C1 segment of cervical spinal cord (tissue), 14 donors: ENCODE results near the gene RBM4.
A peak's percentile ranks its signal among the peaks of the same experiment; 100 is the strongest.
"Not testable (repeated sequence)": the region's sequence is repeated elsewhere in the genome, so short reads cannot be mapped to it uniquely, and the experiment has no call there.

Experiments used
- DNase-seq, 14 donors: peaks; one replicate each; lab custom pipeline; 2025; lab: John Stamatoyannopoulos, UW

Gene RBM4, protein sequence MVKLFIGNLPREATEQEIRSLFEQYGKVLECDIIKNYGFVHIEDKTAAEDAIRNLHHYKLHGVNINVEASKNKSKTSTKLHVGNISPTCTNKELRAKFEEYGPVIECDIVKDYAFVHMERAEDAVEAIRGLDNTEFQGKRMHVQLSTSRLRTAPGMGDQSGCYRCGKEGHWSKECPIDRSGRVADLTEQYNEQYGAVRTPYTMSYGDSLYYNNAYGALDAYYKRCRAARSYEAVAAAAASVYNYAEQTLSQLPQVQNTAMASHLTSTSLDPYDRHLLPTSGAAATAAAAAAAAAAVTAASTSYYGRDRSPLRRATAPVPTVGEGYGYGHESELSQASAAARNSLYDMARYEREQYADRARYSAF

DNA sequence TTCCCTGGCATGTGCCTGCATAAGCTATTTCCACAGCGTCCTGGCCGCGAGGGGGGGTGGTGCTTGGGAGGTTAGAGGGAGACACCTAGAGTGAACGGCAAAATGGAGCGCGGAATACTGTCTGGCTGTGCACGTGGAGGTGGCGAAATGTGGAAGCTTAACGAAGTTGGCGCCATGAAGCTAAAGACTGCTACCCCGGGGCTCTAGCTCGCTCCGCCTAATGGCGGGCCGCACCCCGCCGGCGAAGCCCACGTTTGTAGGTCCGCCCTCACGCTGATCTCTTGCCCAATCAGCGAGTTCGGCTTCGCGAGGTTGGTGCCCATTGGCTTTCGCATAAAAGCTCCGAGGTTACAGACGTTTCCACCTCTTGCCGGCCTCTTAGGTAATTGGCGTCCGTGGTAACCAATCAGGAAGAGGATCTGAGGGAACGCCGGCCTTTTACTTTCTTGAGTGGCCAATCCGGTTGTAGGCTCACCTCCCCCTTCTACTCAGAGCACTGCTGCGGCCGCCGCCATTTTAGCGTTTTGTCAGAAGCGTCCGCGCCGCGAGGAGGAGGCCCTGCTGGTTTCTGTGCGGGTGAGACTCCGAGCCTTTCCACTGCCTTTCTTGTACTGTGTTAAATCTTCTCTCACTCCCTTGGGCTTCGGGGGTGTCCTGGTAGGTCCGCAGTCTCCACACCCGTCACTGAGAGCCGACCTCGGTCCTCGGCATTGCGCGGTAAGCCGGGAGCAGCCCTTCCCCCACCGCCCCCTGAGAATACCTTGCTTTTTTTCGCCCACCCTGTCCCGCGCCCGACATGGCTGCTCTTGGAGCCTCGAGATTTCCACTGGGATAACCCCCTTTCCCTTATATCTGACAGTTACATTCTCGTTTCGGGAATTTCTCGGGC is at the start of gene RBM4:
Gene RBM4, plus strand, starts transcription at position 527 of the 889 bp plus-strand sequence. CDS start 1,009 bp downstream, outside the sequence.
- DNase-seq: peak; percentile 85 to 99 (median 96)

DNA sequence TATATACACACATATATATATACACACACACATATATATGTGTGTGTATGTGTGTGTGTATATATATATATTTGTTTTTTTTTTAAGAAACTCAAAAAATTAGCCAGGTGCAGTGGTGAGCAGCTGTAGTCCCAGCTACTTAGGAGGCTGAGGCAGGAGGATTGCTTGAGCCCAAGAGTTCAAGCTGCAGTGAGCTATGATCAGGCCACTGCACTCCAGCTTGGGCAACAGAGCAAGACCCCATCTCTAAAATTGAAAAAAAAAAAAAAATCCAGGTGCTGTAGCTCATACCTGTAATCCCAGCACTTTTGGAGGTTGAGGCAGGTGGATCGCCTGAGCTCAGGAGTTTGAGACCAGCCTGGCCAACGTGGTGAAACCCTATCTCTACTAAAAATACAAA is 49.2 kb upstream of the RBM4 start:
- DNase-seq: not testable (repeated sequence)

DNA sequence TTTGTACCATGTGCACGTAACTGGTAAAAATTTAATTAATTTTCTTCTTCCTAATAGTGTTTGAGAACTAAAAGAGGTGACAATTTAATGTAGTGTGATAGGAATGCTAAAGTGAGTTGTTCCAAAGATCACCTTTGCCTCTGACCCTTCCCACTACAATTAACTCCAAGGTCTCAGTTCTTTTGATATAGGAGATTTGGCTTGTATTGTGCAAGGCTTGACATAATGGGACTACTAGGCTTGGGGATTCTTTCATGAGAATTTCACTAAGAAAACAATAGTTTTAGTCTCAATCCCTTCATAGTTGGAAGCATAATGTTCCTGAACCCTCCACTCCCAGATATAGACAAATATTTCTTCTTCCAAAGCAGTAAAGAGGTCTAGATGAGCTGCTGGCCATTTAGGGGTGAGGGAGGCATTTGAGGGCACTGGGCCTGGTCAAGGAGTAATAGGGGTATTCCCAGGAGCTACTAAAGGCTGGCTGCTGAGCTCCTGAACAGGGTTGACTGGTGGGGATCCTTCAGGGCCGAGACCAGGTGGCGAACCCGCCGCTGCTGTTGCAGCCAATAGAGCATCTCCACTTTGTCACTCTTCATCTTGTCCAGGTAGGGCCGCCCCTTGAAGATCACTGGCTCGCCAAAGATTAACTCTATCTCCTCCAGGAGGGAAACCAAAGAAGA is 48.4 kb upstream of the RBM4 start:
- no peak for DNase-seq

DNA sequence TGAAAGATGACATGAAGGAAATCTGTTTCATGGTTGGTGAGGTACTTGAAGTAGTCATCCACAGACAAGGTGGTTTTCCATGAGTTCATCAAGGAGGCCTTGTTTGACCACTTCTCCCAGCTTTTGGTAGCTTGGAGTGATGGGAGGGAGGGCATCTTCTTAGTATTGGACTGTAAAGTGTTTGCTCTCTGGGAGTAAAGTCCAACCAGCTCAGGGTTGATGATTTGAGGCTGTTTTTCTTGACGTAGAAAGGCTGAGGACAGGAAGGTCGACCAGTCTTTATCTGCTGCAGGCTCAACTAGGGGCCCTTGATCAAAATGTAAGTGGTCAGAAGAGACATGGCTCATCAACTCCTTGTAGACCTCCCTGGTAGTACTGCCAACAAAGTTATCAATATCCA is 47.3 kb upstream of the RBM4 start:
- DNase-seq: no peak

DNA sequence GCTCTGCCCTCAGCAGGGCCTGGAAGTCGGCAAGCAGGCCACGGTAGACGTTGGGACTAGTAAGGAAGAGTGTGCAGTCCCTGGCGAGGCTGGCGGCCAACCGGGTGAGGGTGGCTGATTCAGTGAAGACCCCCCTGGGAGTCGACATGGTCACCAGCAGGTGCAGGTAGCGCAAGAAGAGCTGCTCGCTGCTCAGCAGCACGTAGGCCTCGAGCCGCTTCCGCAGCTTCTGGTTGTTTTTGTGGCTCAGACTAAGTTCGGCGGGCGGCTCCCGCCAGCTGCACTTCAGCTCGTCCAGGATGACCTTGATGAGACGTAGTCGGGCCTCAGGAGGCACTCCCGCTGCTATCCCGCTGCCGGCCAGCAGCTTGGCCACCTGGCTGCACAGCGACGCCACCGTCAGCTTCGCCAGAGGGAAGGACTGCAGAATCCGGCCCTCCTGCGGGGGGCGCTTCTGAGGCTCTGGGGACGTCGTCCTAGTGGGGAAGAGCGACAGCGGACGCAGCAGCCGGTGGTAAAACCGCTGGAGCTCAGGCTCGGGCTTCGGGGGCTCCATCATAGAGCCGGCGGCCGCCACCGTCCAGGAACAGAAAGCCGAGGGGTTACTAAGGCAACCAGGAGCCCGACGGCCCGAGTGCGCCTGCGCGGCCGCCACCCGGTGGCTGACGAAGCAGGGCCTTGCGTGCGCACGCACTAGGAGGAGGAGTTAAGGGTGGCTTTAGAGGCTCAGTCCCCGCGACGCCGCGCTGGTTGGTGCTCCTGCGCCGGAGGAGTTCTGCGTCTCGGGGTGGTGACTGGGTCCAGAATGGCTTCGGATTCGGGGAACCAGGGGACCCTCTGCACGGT is 45.8 kb upstream of the RBM4 start, which contains the start of the genes CCDC87 and CCS:
Gene CCDC87, minus strand, starts transcription at position 607 of the 846 bp plus-strand sequence. Its CDS starts 48 bp downstream, at position 559.
Gene CCS, plus strand, starts transcription at position 729 of the 846 bp plus-strand sequence. Its CDS starts 77 bp downstream, at position 806.
- DNase-seq: peak; percentile 65 to 97 (median 90)

DNA sequence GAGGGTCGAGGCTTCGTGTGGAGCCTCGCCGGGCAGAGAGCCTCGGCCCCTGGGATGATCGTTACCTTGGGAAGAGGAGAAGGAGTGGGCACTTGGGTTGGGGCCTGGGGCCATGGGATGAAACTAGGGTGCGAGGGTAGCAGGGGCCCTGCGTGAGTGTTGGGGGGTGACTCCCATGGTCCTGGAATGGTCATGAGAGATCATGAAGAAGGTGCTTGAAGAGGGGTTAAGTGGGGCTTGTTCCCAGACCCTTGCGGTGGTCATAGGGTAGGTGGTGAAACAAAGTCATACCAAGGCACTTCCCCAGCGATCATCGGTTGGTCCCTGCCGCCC is 45.2 kb upstream of the RBM4 start:
- DNase-seq: no peak

DNA sequence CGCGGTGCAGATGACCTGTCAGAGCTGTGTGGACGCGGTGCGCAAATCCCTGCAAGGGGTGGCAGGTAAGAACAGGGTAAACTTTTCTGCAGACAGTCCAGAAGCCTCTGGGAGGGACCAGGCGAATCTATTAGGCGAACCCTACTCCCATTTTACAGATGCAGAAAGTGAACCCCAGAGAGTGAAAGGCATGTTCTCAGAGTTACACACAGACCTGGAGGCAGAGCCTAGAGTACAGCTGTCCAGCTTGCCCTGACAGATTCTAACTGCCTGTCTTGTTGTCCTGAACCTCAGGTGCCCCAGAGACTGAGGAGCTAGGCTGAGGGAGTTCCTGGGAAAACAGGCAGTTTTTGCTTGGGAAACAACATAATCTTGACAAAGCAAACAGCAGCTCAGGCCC is 44.9 kb upstream of the RBM4 start:
- no peak for DNase-seq

DNA sequence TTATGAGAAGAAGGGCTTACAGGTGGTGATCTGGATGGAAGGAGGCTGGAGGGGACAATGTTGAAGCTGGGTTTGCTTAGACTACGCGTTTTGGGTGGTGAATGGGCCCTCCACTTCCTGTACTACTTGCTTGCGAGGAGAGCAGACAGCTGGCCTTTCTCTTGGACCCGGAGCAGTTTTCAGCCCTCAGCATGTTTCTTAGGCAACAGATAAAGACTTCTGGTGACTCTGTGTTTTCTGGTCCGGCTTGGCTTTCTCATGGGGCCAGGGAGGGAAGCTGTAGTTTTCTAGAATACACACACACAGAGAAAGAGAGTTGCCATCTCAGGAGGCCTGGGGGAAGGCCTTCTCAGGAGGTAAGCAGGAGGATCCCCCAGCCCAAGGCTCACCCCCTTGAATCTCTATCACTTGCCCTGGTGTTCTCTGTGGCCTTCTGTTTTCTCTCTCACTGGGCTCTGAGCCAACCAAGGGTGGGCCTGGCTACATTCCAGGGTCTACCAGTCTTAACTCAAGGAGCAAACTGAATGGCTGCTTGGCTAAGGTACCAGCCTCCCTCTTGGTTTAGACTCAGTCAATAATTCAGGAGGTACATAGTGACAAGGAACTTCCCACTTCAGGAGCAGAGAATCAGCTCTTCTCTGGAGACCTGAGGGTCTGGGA is 43.1 kb upstream of the RBM4 start:
- peak in 6 of 14 donors; percentile 9 to 70 (median 18) for DNase-seq

DNA sequence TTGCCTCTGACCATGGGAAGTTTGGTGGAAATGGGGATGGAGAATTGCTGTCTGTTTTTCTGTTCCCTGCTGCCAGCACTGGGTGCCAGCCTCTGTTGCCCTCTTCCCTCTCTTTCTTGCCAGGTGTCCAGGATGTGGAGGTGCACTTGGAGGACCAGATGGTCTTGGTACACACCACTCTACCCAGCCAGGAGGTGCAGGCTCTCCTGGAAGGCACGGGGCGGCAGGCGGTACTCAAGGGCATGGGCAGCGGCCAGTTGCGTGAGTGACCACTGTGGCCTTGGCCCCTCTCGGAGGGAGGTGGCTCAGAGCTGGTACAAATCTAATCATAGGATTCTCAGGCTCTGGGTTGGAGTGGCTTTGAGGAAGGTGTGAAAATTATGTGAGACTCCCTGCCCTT is 39.5 kb upstream of the RBM4 start:
- peak in 1 of 14 donors; percentile 59 for DNase-seq

DNA sequence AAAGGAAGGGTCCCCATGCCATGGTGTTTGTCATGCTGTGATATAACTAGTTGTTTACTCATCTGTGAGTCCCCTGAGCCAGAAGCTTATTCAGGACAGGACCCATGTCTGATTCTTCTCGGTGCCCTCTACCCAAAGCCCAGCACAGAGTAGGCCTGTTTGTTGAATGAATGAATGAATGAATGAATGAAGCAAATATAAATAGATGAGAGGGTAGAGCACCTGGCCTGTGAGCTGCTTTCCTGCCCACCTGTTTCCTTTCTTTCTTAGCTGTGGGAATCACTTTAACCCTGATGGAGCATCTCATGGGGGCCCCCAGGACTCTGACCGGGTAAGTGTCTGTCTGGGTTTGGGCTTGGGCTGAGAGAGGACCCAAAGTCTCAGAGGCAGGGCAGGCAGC is 38.3 kb upstream of the RBM4 start:
- DNase-seq: no peak

DNA sequence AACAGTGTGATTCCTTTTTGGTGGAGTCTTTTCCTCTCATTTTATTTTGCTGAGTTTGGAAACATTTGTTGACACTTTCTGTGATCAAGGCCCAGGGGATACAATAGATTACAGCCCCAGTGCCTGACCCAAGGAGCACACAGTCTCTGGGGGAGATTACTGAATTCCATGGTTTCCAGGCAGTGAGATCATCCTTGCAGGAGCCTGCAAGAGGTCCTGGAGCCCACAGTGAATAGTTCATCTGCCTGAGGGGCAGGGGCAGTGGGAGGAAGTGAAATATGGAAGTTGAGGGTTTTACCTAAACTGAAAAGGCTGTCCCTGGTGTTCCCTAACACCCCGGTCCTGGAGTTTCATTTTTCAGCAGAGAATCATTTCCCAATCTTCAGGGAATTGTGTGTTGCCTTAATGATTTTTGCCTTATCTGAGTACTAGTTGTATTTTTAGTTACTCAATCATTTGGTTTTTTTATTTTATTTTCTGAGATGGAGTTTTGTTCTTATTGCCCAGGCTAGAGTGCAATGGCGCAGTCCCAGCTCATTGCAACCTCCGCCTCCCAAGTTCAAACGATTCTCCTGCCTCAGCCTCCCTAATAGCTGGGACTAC is 37.8 kb upstream of the RBM4 start:
- no peak for DNase-seq

DNA sequence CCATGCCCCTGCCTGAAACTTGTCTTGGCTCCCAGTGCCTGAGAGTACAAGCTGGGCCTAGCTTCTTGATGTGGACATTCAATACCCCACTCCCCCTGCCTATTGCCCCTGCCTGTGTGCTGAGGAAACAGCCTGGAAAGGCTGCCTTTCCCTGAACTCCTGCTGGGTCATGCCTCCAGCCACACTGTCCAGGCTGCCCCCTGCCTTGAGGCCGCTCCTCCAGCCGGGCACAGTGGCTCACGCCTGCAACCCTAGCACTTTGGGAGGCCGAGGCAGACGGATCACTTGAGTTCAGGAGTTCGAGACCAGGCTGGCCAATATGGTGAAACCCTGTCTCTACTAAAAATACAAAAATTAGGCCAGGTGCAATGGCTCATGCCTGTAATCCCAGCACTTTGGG is 35.4 kb upstream of the RBM4 start:
- no peak for DNase-seq

DNA sequence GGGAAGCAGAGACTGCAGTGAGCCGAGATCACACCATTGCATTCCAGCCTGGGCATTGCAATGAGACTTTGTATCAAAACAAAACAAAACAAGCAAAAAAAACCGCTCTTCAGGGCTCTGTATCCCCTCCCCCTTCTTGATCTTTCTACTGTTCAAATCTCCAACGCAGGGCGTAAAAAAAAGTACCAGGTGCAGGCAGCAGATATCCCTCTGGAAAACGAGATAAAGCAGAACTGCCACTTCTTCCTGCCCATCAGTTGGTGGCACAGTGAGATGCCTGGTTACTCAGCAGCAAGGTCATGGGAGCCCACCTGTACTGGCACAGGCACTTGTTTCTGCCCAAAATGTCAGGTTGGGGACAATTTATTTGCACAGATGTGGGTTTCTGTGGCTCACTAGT is 34.3 kb upstream of the RBM4 start:
- DNase-seq: no peak

DNA sequence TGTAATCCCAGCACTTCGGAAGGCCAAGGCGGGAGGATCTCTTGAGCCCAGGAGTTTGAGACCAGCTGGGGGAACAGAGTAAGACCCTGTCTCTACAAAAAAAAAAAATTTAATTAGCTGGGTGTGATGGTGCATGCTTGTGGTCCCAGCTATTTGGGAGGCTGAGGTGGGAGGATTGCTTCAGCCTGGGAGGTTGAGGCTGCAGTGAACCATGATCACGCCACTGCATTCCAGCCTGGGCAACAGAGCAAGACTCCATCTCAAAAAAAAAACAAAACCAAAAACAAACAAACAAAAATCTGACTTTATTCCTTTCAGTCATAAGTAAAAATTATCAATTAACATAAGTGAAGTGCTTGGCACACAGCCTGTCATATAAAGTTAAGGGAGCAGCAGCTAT is 31.9 kb upstream of the RBM4 start:
- not testable (repeated sequence) for DNase-seq

DNA sequence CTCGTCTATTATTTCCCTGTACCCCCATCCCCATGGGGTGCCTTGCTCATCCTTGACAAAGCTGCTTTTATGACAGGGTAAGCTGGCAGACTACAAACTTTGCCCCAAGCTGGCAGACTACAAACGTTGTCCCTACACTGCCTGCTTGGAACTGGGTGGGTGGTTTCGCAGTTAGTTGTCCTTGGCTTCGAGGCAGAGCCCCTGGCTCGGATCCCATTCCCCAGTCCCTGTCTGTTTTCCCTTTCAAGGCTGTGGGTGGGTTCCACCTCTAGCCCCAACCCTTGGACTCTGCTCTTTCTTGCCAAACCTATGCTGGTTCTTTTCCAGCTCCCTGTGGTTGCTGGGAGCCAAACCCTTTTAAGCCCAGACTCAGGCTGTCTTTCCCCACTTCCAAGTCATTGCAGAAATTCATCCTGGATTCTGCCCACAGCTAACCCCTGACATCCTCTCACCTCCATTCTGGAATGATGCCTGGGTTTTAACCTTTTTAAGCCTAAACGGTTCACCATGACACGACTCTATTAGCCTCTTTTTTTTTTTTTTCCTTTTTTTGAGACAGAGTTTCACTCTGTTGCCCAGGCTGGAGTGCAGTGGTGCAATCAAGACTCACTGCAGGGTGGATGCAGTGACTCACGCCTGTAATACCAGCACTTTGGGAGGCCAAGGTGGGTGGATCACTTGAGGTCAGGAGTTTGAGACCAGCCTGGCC is 31.2 kb upstream of the RBM4 start:
- peak in 11 of 14 donors; percentile 11 to 82 (median 49) for DNase-seq

DNA sequence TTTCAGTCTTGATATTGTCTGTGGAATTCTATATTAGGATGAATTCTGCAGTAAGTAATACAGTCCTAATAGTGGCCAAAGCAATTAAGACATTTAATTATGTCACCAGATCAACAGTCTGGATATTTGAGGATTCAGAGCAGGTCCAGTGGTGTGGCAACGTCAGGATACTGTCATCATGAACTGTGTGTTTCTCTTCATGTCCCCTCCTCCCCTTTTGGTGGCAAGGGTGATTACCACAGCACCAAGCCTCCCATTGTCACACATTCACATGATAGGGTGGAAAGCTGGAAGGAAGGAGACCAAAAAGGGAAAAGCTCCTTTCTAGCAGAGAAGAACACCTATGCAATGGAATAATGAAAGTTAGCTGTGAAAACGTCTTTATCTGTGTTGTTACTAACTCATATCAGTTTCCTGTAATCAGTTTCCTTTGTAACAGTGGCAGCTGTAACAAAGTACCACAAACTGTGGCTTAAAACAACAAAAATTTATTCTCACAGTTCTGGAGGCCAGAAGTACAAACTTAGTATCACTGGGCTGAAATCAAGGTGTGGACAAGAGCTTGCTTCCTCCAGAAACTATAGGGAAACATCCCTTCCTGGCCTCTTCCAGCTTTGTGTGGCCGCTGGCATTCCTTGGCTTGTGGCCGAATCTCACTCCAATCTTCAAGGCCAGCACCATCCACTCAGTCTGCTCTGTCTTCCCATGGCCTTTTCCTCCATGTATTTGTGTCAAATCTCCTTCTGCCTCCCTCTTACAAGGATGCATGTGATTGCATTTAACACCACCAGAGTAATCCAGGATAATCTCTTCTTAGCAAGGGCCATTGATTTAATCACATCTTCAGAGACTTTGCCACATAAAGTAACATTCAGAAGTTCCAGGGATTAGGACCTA is 28.5 kb upstream of the RBM4 start:
- DNase-seq: no peak

DNA sequence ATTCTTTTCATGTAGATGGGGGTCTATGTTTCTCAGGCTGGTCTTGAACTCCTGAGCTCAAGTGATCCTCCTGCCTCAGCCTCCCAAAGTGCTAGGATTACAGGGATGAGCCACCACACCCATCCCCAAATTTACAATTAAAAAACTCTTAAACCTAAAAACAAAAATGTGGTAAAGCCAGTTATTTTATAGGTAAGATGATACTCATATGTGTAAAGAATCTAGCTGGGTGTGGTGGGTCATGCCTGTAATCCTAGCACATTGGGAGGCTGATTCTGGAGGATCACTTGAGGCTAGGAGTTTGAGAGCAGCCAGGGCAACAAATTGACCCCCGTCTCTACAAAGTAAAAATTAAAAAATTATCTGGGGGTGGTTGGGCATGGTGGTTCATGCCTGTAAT is 26.0 kb upstream of the RBM4 start:
- DNase-seq: no peak

DNA sequence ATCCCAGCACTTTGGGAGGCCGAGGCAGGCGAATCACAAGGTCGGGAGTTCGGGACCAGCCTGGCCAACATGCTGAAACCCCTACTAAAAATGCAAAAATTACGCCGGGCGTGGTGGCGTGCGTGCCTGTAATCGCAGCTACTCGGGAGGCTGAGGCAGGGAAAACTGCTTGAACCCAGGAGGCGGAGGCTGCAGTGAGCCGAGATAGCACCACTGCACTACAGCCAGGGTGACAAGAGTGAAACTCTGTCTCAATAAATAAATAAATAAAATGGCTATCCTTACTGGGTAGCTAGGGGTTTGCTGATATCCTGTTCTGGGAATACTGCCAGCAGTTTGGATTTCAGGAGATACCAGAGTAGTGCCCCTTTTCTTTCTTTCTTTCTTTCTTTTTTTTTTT is 24.4 kb upstream of the RBM4 start:
- no peak for DNase-seq
